Measurements from ENCODE around the gene EMILIN3.

EMILIN3 gene

GRCh38 chr20:41348430-41349172, 18.0 kb downstream of the EMILIN3 start:
- Histone ChIP-seq H3K9me3 (no peaks in the 10 kb centered on the region), H3K4me3 (ENCODE audit: low read depth in 1 of 2, low read length in 1 of 2) (no peak overlapping the region), H3K36me3 (no peaks in the 10 kb centered on the region), H3K27me3 (peaks cover 39% of the 10 kb centered on the region), H3K4me1 (ENCODE audit: control insufficient read depth in 1 of 2, insufficient read depth in 1 of 2, low read depth in 1 of 2, low read length in 1 of 2) (no peaks in the 10 kb centered on the region), H3K27ac (no peak overlapping the region)
- TF ChIP-seq CTCF (IDR thresholded peaks at IDR 0.05) = no peak

GRCh38 chr20:41347523-41348429, 18.8 kb downstream of the EMILIN3 start:
- no peaks in the 10 kb centered on the region for H3K9me3 ChIP-seq
- no peak overlapping the region for H3K4me3 ChIP-seq (ENCODE audit: low read depth in 1 of 2, low read length in 1 of 2)
- H3K27me3 ChIP-seq = peaks cover 31% of the 10 kb centered on the region
- TF ChIP-seq CTCF (IDR thresholded peaks at IDR 0.05) = no peak
- H3K27ac ChIP-seq = no peak overlapping the region
- no peaks in the 10 kb centered on the region for H3K36me3 ChIP-seq
- H3K4me1 ChIP-seq (ENCODE audit: control insufficient read depth in 1 of 2, insufficient read depth in 1 of 2, low read depth in 1 of 2, low read length in 1 of 2) = no peaks in the 10 kb centered on the region

GRCh38 chr20:41345729-41346067, 20.9 kb downstream of the EMILIN3 start:
- Histone ChIP-seq H3K27me3 (peaks cover 27% of the 10 kb centered on the region), H3K36me3 (no peaks in the 10 kb centered on the region), H3K9me3 (no peaks in the 10 kb centered on the region), H3K4me1 (ENCODE audit: control insufficient read depth in 1 of 2, insufficient read depth in 1 of 2, low read depth in 1 of 2, low read length in 1 of 2) (peaks cover 0 to 2% of the 10 kb centered on the region in 2 experiments), H3K27ac (no peak overlapping the region), H3K4me3 (ENCODE audit: low read depth in 1 of 2, low read length in 1 of 2) (no peak overlapping the region)
- no peak for TF ChIP-seq CTCF (IDR thresholded peaks at IDR 0.05)

- Histone ChIP-seq H3K9me3 (no peaks in the 10 kb centered on the region), H3K4me3 (ENCODE audit: low read depth in 1 of 2, low read length in 1 of 2) (no peak overlapping the region), H3K36me3 (no peaks in the 10 kb centered on the region), H3K27me3 (peaks cover 27% of the 10 kb centered on the region), H3K27ac (no peak overlapping the region), H3K4me1 (ENCODE audit: control insufficient read depth in 1 of 2, insufficient read depth in 1 of 2, low read depth in 1 of 2, low read length in 1 of 2) (peaks cover 0 to 7% of the 10 kb centered on the region in 2 experiments)
- no peak for TF ChIP-seq CTCF (IDR thresholded peaks at IDR 0.05)
Measured at GRCh38 chr20:41344938-41345728, 21.5 kb downstream of the EMILIN3 start.

GRCh38 chr20:41344477-41344876, 22.1 kb downstream of the EMILIN3 start:
- H3K4me3 ChIP-seq (ENCODE audit: low read depth in 1 of 2, low read length in 1 of 2) = no peak overlapping the region
- peaks cover 0 to 12% of the 10 kb centered on the region in 2 experiments for H3K4me1 ChIP-seq (ENCODE audit: control insufficient read depth in 1 of 2, insufficient read depth in 1 of 2, low read depth in 1 of 2, low read length in 1 of 2)
- H3K27me3 ChIP-seq = peaks cover 28% of the 10 kb centered on the region

More at GRCh38 chr20:41344477-41344876, 22.1 kb downstream of the EMILIN3 start:
- no peak for TF ChIP-seq CTCF (IDR thresholded peaks at IDR 0.05)
- Histone ChIP-seq H3K36me3 (no peaks in the 10 kb centered on the region), H3K9me3 (no peaks in the 10 kb centered on the region), H3K27ac (no peak overlapping the region)

All from neutrophil (primary cell).